PC-3 (cell line): ENCODE measurements around the gene SH2D2A. TPM values are rescaled to one million over a fixed set of nuclear protein-coding genes. Genes with fewer than 3 reads are reported as not detected.

Experiments
- ATAC-seq: fragments of 200-7000 bp; cut with Tn5 transposase; 2 replicates; pipeline ENCODE4 v1.9.1; 2020; ENCODE audit warnings: mild to moderate bottlenecking, moderate library complexity
- BruUV-seq: library from RNA; stranded (reverse); fragments of 400-500 nt; replicated peaks from 2 replicates; lab custom pipeline; 2021; lab: Mats Ljungman, UMichigan
- CTCF ChIA-PET: fragments of 300-600 bp; sonication (Branson Sonifier 250); formaldehyde crosslinking; loops from one replicate; lab custom pipeline; 2022; ENCODE audit warnings: antibody characterized with exemption; lab: Charles Lee
- POLR2A ChIA-PET: fragments of 300-600 bp; sonication (Branson Sonifier 250); formaldehyde crosslinking; loops from one replicate; lab custom pipeline; 2022; ENCODE audit warnings: antibody characterized with exemption; ENCODE audit not compliant: unreplicated experiment; lab: Charles Lee
- DNase-seq: peaks from one replicate; pipeline ENCODE4 v3.0.0-alpha.2; 2015
- H2AFZ ChIP-seq: fragments of 300-600 bp; sonication (generic); 2 replicates; pipeline ENCODE4 v1.6.0; 2016; ENCODE audit warnings: antibody characterized with exemption, low read length
- H3F3A ChIP-seq: fragments of 300-600 bp; sonication (generic); one replicate; pipeline ENCODE4 v1.6.0; 2017; ENCODE audit warnings: antibody characterized with exemption, low read length, control low read depth, mild to moderate bottlenecking; ENCODE audit not compliant: unreplicated experiment
- H3K27ac ChIP-seq: fragments of 300-600 bp; sonication (generic); 2 replicates; pipeline ENCODE4 v1.5.1; 2016; ENCODE audit warnings: mild to moderate bottlenecking, low read length
- H3K27me3 ChIP-seq: fragments of 300-600 bp; sonication (generic); 2 replicates; pipeline ENCODE4 v1.6.1; 2016; ENCODE audit warnings: low read length, mixed read lengths
- H3K36me3 ChIP-seq: fragments of 300-600 bp; sonication (generic); 2 replicates; pipeline ENCODE4 v1.6.1; 2016; ENCODE audit warnings: low read depth, mixed run types, low read length, mixed read lengths
- H3K4me1 ChIP-seq: fragments of 300-600 bp; sonication (generic); 2 replicates; pipeline ENCODE4 v1.5.1; 2016; ENCODE audit warnings: low read length; ENCODE audit not compliant: insufficient read depth
- H3K4me2 ChIP-seq: fragments of 300-600 bp; sonication (generic); 2 replicates; pipeline ENCODE4 v1.6.0; 2016; ENCODE audit warnings: low read length
- H3K4me3 ChIP-seq: fragments of 300-600 bp; sonication (generic); 2 replicates; pipeline ENCODE4 v1.5.1; 2016; ENCODE audit warnings: mild to moderate bottlenecking, low read length, mixed read lengths
- H3K79me2 ChIP-seq: fragments of 300-600 bp; sonication (generic); 2 replicates; pipeline ENCODE4 v1.6.1; 2017; ENCODE audit warnings: low read length, mixed read lengths
- H3K9ac ChIP-seq: fragments of 300-600 bp; sonication (generic); 2 replicates; pipeline ENCODE4 v1.6.0; 2016; ENCODE audit warnings: mild to moderate bottlenecking, low read length
- H3K9me2 ChIP-seq: fragments of 300-600 bp; sonication (generic); replicated peaks from 2 replicates; pipeline ENCODE4 v1.6.1; 2016; ENCODE audit warnings: mixed run types, low read length, mixed read lengths
- H3K9me3 ChIP-seq: fragments of 300-600 bp; sonication (generic); 2 replicates; pipeline ENCODE4 v1.6.1; 2016; ENCODE audit warnings: low read length, mixed read lengths
- H4K20me1 ChIP-seq: fragments of 300-600 bp; sonication (generic); 2 replicates; pipeline ENCODE4 v1.6.1; 2016; ENCODE audit warnings: low read length, mixed read lengths
- CTCF ChIP-seq: fragments of 300-600 bp; sonication (generic); conservative IDR thresholded peaks from 2 replicates; pipeline ENCODE4 v1.5.1; 2017; ENCODE audit warnings: antibody characterized with exemption, low read depth, mild to moderate bottlenecking, low read length
- EZH2 ChIP-seq: fragments of 300-600 bp; sonication (generic); IDR thresholded peaks from one replicate; pipeline ENCODE4 v1.6.1; 2017; ENCODE audit warnings: antibody characterized with exemption, mild to moderate bottlenecking, low read length; ENCODE audit not compliant: unreplicated experiment
- EZH2phosphoT487 ChIP-seq: fragments of 300-600 bp; sonication (generic); IDR thresholded peaks from 2 replicates; pipeline ENCODE4 v1.6.1; 2018; ENCODE audit warnings: mild to moderate bottlenecking, antibody characterized with exemption, low read length, borderline replicate concordance
- intact Hi-C: fragments of 100-400 bp; cut with micrococcal nuclease; formaldehyde crosslinking; loops from 2 replicates; pipeline ENCODE4 v1.9.0; 2023
- total RNA-seq: library from RNA; depleted of rRNA; stranded (reverse); fragments of >200 nt; gene quantifications from 2 replicates; pipeline ENCODE4 v1.2.3, GENCODE V29; 2014

SH2D2A gene
- total RNA-seq, 1 experiment from 2014 or later = 6.9 TPM

DNA sequence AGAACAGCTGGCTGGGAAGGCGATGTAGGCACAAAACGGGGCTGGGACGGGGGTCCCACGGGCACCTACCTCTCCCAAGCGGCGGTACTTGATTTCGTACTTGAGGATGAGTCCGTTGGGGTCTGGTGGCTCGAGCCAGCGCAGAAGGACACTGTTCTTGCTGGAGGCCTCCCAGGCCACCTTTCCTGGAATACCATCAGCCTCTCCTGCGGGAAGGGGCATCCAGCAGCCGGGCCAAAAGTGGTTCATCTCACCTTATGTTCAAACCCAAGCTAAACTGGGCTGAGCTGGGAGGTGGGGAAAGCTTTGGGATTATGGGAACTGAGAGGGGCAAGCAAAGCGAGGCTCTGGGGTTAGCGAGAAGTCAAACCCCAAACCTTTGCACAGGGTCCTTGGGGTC lies 28.0 kb upstream of the SH2D2A start:
- Histone ChIP-seq H3K4me3 (no peak overlapping the region), H4K20me1 (no peaks in the 10 kb centered on the region), H3K36me3 (no peaks in the 10 kb centered on the region), H3K27me3 (no peaks in the 10 kb centered on the region), H3K9me2 (no peaks in the 10 kb centered on the region), H3K9ac (no peak overlapping the region), H3K4me2 (no peak overlapping the region), H3K79me2 (no peaks in the 10 kb centered on the region), H3K27ac (no peak overlapping the region), H3K4me1 (no peaks in the 10 kb centered on the region), H2AFZ (no peak overlapping the region), H3F3A (no peaks in the 10 kb centered on the region), H3K9me3 (no peaks in the 10 kb centered on the region)
- intact Hi-C loops = no loop called here
- ATAC-seq = no peak
- TF ChIP-seq CTCF = no peak
- no peak for TF ChIP-seq EZH2
- no peak for TF ChIP-seq EZH2phosphoT487
- DNase-seq = no peak
- no TSS peak for BruUV-seq
- ChIA-PET CTCF (no interaction called here), POLR2A (no interaction called here)

- ChIA-PET CTCF (no interaction called here), POLR2A (no interaction called here)
- Histone ChIP-seq H3K4me1 (no peaks in the 10 kb centered on the region), H3K36me3 (no peaks in the 10 kb centered on the region), H4K20me1 (no peaks in the 10 kb centered on the region), H3K9me2 (no peaks in the 10 kb centered on the region), H2AFZ (no peak overlapping the region), H3K9ac (no peak overlapping the region), H3K9me3 (no peaks in the 10 kb centered on the region), H3K4me3 (no peak overlapping the region), H3K4me2 (no peak overlapping the region), H3K27ac (no peak overlapping the region), H3F3A (no peaks in the 10 kb centered on the region), H3K79me2 (no peaks in the 10 kb centered on the region), H3K27me3 (no peaks in the 10 kb centered on the region)
- DNase-seq = no peak
- BruUV-seq = no TSS peak
- ATAC-seq = no peak
- TF ChIP-seq EZH2phosphoT487 (no peak), CTCF (no peak), EZH2 (no peak)
- intact Hi-C loops = no loop called here
Observed at GRCh38 chr1:156844102-156844501, 27.5 kb upstream of the SH2D2A start.

GRCh38 chr1:156842618-156843300 lies 26.1 kb upstream of the SH2D2A start:
- Histone ChIP-seq H3K4me3 (no peak overlapping the region), H3K9me2 (no peaks in the 10 kb centered on the region), H3K27me3 (no peaks in the 10 kb centered on the region), H3K4me2 (no peak overlapping the region), H3F3A (no peaks in the 10 kb centered on the region), H2AFZ (no peak overlapping the region), H3K36me3 (no peaks in the 10 kb centered on the region), H4K20me1 (no peaks in the 10 kb centered on the region), H3K27ac (no peak overlapping the region), H3K9ac (no peak overlapping the region), H3K9me3 (no peaks in the 10 kb centered on the region), H3K4me1 (no peaks in the 10 kb centered on the region), H3K79me2 (no peaks in the 10 kb centered on the region)
- no TSS peak for BruUV-seq
- CTCF ChIA-PET = no interaction called here
- ATAC-seq (no peak), DNase-seq (no peak)
- TF ChIP-seq CTCF = no peak
- no peak for TF ChIP-seq EZH2phosphoT487
- no peak for TF ChIP-seq EZH2
- POLR2A ChIA-PET = no interaction called here
- intact Hi-C loops = no loop called here
